NCI-H2029 treated with DMSO at 0.1 percent for 48 hours (cell line): ENCODE data around the gene NDUFA8.

Source experiments
- DNase-seq: peaks from one replicate; lab custom pipeline; 2025; lab: John Stamatoyannopoulos, UW

The NDUFA8 gene

DNA sequence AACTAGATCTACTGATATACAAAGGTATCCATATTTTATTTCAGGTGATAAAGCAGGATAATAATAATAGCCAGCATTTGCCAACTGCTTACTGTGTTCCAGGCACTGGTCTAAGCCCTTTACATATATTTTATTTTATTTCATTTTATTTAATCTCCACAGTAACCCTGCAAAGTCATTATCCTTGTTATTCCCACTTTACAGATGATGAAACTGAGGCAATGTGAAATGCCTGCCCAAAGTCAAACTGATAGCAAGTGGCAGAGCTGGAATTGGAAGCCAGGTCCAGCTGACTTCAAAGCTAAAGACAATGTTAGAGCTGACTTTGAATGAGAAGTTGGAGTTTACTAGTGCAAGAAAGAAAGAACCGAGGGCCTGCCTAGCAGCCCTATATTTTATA is 25.0 kb upstream of the NDUFA8 start:
- DNase-seq, result no peak

- DNase-seq, result no peak
Observed at GRCh38 chr9:122183501-122183900, 23.9 kb upstream of the NDUFA8 start.

GRCh38 chr9:122180633-122181032 is 21.1 kb upstream of the NDUFA8 start:
- no peak for DNase-seq

DNA sequence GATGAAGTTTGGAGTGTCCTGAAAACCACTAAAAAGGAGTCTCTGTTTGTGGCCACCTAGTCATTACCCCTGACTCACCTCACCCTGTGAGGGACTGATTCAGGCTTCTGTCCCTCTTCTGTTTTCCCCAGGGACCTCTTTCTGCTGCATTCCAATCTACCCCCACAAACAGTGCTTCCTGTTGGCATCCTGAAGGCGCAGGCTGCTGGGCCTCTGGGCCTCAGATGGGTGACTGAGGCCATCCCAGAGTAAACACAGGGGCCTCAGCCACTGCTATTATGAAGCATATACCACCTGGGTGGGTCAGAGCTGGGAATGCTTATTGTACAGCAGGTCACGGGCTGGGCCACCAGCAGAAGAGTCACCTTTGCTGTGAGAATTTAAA is 20.1 kb upstream of the NDUFA8 start:
- no peak for DNase-seq

- DNase-seq, result no peak
Observed at GRCh38 chr9:122179054-122179689, 19.6 kb upstream of the NDUFA8 start.

GRCh38 chr9:122176916-122177315 is 17.3 kb upstream of the NDUFA8 start:
- DNase-seq, result no peak

DNA sequence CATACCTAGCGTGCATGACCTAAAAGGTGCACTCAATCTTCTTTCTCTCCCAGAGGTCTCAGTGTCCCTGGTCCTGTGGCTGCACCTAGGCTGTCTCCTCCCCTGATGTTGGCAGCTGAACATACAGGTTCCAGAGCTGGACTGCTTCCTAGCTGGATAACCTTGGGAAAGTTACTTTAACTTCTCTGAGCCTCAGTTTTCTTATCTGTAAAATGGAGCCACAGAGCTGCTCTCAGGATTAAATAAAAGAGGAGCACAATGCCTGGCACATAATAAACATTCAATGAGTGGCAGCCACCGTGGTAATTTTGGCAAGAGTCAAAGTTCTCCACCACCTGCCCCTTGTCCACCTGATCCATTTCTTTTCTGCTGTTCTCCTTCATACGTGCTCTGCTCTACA is 14.1 kb upstream of the NDUFA8 start:
- DNase-seq, result no peak

DNA sequence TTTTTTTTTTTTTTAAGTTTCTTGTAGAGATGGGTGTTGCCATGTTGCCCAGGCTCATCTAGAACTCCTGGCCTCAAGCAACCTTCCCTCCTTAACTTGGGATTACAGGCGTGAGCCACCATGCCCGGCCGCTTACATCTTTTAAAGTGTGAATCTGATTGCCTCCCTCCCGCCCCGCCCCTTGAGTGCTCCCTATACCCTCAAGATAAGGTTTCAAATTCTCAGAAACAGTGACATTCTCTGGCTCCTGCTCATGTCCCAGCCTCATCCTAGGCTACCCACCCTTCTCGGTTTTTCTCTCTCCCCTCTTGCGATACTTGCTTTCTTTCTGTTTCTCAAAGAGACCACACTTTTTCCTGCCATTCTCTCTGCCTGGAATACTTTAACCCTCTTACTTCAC is 12.6 kb upstream of the NDUFA8 start:
- no peak for DNase-seq

GRCh38 chr9:122168356-122168755 is 8.8 kb upstream of the NDUFA8 start:
- DNase-seq, result no peak

- no peak for DNase-seq
Observed at GRCh38 chr9:122164286-122164685, 4.7 kb upstream of the NDUFA8 start.

DNA sequence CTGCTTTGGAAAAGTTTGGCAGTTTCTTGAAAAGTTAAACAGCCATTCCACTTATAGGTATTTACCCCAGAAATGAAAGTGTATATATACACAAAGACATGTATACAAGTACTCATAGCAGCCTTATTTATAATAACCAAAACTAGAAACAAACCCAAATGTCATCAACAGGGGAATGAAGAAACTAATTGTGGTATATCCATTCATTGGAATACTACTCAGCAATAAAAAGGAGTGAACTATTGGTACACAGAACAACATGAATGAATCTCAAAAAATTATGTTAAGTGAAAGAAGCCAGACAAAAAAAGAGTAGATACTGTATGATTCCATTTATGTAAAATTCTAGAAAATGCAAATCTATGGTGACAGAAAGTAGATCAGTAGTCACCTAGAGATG is 2.8 kb upstream of the NDUFA8 start:
- DNase-seq, result no peak

GRCh38 chr9:122159925-122160246 is 307 bp upstream of the NDUFA8 start:
- no peak for DNase-seq

DNA sequence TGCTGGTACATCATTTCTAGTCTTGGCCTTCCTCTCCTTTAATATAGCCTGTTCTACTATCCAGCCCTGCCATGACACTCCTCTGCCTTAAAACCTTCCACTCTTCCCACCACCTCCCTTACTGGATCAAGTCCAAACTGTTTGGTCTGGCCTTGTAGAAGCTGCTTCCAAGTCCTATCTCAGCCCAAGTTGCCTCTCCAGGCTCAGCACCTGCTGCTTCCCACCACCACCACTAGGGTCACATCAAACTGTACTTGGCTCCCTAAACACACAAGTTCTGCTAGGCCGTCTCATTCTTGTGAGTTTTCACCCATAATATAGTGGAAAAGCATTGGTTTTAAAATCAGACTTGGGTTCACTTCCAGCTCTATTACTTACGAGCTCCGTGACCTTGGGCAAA is 1.4 kb downstream of the NDUFA8 start:
- no peak for DNase-seq

- no peak for DNase-seq
Observed at GRCh38 chr9:122155796-122156195, 3.8 kb downstream of the NDUFA8 start.

DNA sequence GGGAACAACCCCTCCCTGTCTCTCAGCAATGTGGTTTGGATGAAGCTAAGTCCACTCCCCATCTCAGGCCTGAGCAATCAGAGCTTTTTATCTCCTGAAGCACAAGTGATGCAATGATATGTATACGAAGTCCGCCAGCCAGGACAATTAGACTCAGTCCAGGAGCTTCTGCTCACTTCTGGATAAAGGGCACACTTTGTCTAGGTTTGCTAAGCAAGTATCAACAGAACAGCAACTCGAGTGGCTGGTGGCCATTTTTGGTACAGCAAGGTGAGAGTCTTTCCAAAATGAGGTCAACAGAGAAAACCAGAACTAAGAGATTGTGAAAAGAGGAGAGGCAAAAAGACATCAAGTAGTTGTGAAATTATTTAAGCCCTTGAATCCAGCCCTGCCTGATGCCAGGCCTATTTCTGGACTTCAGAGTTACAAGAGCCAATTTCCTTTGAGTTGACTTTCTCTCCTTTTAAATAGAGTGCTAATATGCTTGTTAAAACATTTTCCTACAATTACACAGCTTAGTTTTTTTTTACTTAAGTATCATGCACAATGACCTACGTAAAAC is 8.2 kb downstream of the NDUFA8 start:
- no peak for DNase-seq

DNA sequence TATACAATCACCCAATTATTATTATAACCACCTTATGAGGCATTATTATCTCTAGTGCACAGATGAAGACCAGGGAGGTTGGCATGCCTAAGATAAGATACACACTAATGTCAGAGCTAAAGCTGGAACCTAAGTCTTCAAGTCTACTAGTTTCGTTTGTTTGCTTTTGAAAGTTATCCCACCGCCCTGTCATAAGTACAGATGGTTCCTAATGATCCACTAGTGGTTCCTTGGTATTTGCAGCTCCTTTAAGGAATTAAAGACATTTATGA is 14.1 kb downstream of the NDUFA8 start:
- DNase-seq, result no peak

DNA sequence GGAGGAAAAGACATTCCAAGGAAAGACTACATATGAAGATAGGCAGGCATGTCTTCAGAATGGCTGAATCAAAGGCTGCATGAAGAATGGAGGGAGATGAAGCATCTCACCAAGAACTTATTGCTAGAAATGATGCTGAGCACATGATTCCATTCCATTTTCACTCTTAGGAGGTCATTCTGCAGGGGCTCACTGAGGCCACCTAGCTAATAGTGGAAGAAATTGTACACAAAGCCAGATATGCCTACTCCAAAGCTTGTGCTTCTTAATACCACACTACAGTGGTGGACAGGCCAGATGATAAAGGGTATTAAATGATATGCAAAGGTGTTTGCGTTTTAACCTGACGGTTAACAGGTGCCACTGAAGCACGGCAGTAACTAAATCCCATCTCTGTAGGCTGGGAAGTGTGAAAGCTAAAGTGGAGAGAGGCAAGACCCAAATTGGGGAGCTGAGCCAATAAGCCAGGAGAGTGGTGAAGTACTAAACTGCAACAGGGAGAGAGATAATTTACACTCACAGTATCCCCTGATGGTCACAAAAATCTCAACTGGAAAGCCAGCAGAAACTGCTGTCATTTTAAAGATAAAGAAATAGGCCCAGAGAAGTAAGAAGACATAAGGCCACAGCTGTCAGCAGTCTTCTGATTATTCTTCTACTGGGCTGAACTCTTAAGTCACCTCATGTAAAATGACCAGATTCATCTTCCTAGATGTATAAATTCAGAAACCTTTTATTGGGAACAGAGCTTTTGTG is 14.6 kb downstream of the NDUFA8 start:
- DNase-seq, result no peak

DNA sequence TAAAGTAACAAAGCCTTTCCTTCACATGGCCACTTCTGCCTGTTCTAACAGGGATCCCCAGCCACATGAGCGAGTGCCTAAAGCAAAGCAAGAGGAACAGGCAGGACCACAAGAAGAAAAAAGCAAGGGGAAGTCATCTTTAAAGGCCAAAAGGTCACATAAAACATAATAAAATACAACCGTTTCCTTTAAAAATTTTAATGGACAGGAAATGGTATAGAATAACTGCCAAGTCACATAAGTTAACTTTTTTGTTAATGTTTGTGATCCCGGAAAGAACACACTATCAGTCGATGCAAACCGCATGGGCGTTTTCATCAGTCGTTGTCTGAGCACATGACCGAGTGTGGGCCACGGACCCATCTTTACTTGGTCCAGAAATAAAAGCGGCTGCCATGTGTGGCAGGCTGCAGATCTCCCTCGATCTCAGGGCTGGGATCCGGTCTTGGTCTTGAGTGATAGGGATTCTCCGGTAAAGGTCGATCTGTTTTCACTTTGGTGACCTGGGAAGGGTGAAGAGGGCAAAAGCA is 15.6 kb downstream of the NDUFA8 start:
- DNase-seq, result no peak

GRCh38 chr9:122143296-122143695 is 16.3 kb downstream of the NDUFA8 start:
- no peak for DNase-seq

DNA sequence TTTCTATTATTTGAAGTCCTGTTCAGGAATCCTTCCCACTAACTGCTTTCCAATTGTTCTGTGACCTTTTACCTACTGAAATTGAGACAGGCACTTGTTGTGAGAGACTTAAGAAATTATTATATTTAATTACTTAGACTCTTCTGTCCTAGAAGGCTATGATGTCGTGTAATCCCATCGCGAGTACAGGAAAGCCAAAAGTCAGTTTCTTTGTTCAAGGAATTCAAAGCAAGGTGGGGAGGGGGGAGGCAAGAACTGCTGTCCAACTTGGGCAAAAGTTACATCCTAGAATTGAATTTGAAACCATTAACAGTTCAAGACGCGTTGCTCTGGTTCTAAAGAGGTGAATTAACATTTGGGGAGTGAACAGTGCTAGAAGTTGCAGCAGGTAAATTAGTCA is 17.9 kb downstream of the NDUFA8 start:
- DNase-seq, result no peak

DNA sequence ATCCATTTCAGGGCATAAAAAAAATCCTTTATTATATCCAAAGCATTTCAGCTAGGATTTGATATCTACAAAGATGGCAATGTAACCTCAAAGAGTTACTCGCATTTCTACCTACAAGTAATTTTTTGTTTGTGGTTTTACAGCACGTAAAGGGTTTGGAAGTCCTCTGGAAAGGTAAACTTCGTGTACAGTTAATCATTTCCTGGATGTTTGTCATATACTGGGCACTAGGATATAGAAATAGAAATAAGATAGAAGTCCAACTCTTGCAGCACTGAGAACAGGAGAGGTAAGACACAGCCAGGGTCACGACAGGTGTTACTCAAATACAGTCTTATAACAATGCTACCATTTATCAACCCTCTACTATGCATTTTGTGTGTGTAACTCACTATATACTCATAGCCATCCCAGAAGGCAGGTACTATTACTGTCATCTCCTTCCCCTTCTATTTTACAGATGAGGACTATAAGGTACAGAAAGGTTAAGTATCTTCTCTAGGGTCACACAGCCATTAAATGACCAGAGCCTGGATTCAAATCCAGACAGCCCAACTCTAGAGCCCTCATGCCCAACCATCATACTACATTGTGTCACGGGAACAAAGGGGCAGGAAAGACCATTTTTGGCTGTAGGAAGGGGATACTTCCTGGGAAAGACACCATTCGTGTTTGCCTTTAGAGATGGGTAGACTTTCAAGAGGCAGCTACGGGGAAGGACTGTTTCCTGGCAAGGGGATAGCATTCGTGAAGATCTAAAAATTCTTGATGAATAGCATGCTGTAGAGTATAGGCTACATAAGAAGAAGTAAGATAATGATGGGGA is 19.0 kb downstream of the NDUFA8 start:
- no peak for DNase-seq

GRCh38 chr9:122138560-122139268 is 20.9 kb downstream of the NDUFA8 start:
- no peak for DNase-seq
